Gastrocnemius medialis (tissue), 4 donors: ENCODE measurements around the gene OPCML. TPM values are rescaled to one million over a fixed set of nuclear protein-coding genes. Genes with fewer than 3 reads are reported as not detected.

Source experiments
- ATAC-seq, 2 donors: fragments of 150-250 bp; one replicate each; pipeline ENCODE4 v1.9.1; 2016
- DNase-seq, 2 donors: peaks; one replicate each; pipeline ENCODE4 v3.0.0-alpha.2; 2019
- H3K27ac ChIP-seq, 4 donors: fragments of 200-600 bp; sonication (generic); 1 replicate in 1 of 4; 2 replicates in 3 of 4; pipeline ENCODE4 v1.5.1; 2016 to 2018; ENCODE audit warnings: mild to moderate bottlenecking in 2 of 4, moderate library complexity in 1 of 4
- H3K27me3 ChIP-seq, 3 donors: fragments of 200-600 bp; sonication (generic) in 2 of 3; 1 replicate in 1 of 3; 2 replicates in 2 of 3; pipeline versions ENCODE4 v1.5.1 to v1.6.0; 2016 to 2019; ENCODE audit warnings: mild to moderate bottlenecking in 1 of 3, moderate library complexity in 1 of 3
- H3K36me3 ChIP-seq, 2 donors: fragments of 200-600 bp; sonication (generic) in 1 of 2; one replicate each; pipeline ENCODE4 v1.5.1; 2017 to 2018
- H3K4me1 ChIP-seq, 2 donors: fragments of 200-600 bp; sonication (generic) in 1 of 2; one replicate each; pipeline ENCODE4 v1.5.1; 2016 to 2017; ENCODE audit warnings: mild to moderate bottlenecking in 2 of 2
- H3K4me3 ChIP-seq, 4 donors: fragments of 200-600 bp; sonication (generic) in 3 of 4; 1 replicate in 1 of 4; 2 replicates in 3 of 4; pipeline ENCODE4 v1.5.1; 2016 to 2019; ENCODE audit warnings: mild to moderate bottlenecking in 2 of 4
- H3K9me3 ChIP-seq, 3 donors: fragments of 200-600 bp; sonication (generic) in 2 of 3; 1 replicate in 1 of 3; 2 replicates in 2 of 3; pipeline ENCODE4 v1.5.1; 2016 to 2019
- POLR2A ChIP-seq, 2 donors: fragments of 450-650 bp; IDR thresholded peaks; one replicate each; pipeline ENCODE4 v1.6.1; 2017; ENCODE audit warnings: antibody characterized with exemption in 2 of 2, mild to moderate bottlenecking in 2 of 2, moderate library complexity in 2 of 2
- in situ Hi-C, 4 donors: fragments of 200-750 bp; cut with MboI; loops; one replicate each; pipeline versions ENCODE4 v1.15.0 to v1.8.0; 2017; ENCODE audit warnings: low sequenced_read_pairs in 4 of 4
- intact Hi-C: fragments of 100-400 bp; cut with DNase I; formaldehyde crosslinking; loops from one replicate; pipeline ENCODE4 v1.15.1; 2023; ENCODE audit warnings: low total_unique reads
- total RNA-seq, 4 donors: library from RNA; depleted of rRNA; stranded (reverse); fragments of >200 nt; gene quantifications; one replicate each; pipeline versions ENCODE4 v1.1.0 to v1.2.3, GENCODE V29; 2016
- TF ChIP-seq, protein P1 (sequence below), 5 experiments: fragments of 450-650 bp in 3 of 5; fragments of 200-600 bp in 2 of 5; sonication (generic) in 2 of 5; IDR thresholded peaks in 4 of 5; conservative IDR thresholded peaks in 1 of 5; 1 replicate in 4 of 5; 2 replicates in 1 of 5; pipeline ENCODE4 v1.5.1; 2016 to 2019; ENCODE audit warnings: antibody characterized with exemption in 5 of 5, mild to moderate bottlenecking in 3 of 5, moderate library complexity in 3 of 5

The OPCML gene
- total RNA-seq, 4 donors from 2014 or later = not detected

- Histone ChIP-seq H3K27ac (no peak overlapping the region), H3K36me3 (no peaks in the 10 kb centered on the region), H3K9me3 (no peaks in the 10 kb centered on the region), H3K4me1 (no peaks in the 10 kb centered on the region), H3K27me3 (no peaks in the 10 kb centered on the region), H3K4me3 (no peak overlapping the region)
- intact Hi-C loops = no loop called here
- DNase-seq (no peak), ATAC-seq (no peak)
- in situ Hi-C loops = no loop called here
- no peak for TF ChIP-seq POLR2A (IDR thresholded peaks at IDR 0.05)
- TF ChIP-seq, protein P1, sequence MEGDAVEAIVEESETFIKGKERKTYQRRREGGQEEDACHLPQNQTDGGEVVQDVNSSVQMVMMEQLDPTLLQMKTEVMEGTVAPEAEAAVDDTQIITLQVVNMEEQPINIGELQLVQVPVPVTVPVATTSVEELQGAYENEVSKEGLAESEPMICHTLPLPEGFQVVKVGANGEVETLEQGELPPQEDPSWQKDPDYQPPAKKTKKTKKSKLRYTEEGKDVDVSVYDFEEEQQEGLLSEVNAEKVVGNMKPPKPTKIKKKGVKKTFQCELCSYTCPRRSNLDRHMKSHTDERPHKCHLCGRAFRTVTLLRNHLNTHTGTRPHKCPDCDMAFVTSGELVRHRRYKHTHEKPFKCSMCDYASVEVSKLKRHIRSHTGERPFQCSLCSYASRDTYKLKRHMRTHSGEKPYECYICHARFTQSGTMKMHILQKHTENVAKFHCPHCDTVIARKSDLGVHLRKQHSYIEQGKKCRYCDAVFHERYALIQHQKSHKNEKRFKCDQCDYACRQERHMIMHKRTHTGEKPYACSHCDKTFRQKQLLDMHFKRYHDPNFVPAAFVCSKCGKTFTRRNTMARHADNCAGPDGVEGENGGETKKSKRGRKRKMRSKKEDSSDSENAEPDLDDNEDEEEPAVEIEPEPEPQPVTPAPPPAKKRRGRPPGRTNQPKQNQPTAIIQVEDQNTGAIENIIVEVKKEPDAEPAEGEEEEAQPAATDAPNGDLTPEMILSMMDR (IDR thresholded peaks at IDR 0.05 in 4 of 5, conservative IDR thresholded peaks at IDR 0.05 in 1 of 5) = no peak
Observed at GRCh38 chr11:132578580-132578979, 953.7 kb downstream of the OPCML start.

DNA sequence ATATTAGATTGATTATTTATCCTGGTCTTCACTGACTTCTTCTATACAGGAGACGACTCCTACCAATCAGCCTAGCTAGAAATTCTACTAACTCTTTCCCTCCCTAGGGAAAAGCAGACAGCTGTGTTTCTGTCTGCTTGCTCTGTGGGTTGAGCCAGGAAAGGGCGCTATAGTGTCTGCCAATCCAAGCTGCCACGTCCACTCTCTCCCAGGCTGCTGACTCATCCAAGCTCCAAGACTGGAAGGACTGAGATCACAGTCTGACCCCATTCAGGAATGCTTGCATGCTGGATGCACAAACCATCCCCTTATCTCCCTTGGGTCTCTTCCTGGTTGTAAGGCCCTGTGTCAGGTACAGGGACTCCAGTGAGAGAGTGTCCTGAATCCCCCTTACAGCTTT, 955.6 kb downstream of the OPCML start:
- in situ Hi-C loops = no loop called here
- ATAC-seq = no peak
- intact Hi-C loops = no loop called here

DNA sequence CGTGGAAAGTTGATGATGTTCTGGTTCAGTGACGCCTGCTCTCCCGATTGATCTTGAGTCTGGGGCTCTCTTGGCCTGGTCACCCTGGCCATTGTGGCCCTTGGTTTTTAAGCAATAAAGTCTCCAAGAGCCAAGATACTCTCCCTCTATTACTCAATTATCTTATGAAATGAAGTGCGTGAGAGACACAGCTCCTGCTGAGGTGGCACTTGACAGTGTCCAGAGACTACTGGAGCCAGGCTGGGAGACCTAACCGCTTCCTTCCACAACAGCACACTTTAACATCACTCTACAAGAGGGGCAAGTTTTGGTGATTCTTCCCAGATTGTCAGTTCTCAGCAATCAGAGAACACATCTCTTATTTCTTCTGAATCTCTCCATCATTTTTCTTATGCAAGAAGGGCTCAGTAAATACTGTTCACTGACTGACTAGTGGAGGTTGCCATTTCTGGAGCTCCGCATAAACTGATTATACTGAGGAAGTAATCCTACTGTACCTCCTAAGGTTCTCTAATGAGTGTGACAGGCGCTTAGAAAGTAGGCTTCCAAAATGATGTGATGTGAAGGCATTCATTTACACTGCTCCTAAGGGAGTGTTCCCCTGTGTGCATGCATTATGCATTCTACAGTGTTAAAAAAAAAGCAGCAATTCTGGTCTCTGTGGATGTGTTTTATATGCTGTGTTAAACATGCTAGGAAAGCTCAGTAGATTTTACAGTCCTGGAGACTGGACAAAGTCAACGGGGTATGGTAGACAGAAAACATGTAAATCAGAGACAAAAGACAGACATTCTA, 968.0 kb downstream of the OPCML start:
- no peak for ATAC-seq
- H3K36me3 ChIP-seq = no peaks in the 10 kb centered on the region
- intact Hi-C loops = no loop called here
- H3K4me1 ChIP-seq = no peaks in the 10 kb centered on the region
- no peak overlapping the region for H3K4me3 ChIP-seq
- DNase-seq = no peak
- no peak overlapping the region for H3K27ac ChIP-seq
- H3K9me3 ChIP-seq = no peaks in the 10 kb centered on the region
- no peak for TF ChIP-seq POLR2A (IDR thresholded peaks at IDR 0.05)
- TF ChIP-seq, protein P1 (IDR thresholded peaks at IDR 0.05 in 4 of 5, conservative IDR thresholded peaks at IDR 0.05 in 1 of 5) = no peak
- in situ Hi-C loops = no loop called here
- no peaks in the 10 kb centered on the region for H3K27me3 ChIP-seq

More for the DNA sequence above, 955.6 kb downstream of the OPCML start:
- TF ChIP-seq, protein P1 (IDR thresholded peaks at IDR 0.05 in 4 of 5, conservative IDR thresholded peaks at IDR 0.05 in 1 of 5) = no peak
- Histone ChIP-seq H3K4me3 (no peak overlapping the region), H3K27ac (no peak overlapping the region), H3K27me3 (no peaks in the 10 kb centered on the region), H3K36me3 (no peaks in the 10 kb centered on the region), H3K4me1 (no peaks in the 10 kb centered on the region), H3K9me3 (no peaks in the 10 kb centered on the region)
- DNase-seq = no peak

- Histone ChIP-seq H3K4me3 (no peak overlapping the region), H3K4me1 (no peaks in the 10 kb centered on the region), H3K36me3 (no peaks in the 10 kb centered on the region), H3K27me3 (no peaks in the 10 kb centered on the region), H3K27ac (no peak overlapping the region), H3K9me3 (no peaks in the 10 kb centered on the region)
- intact Hi-C loops = no loop called here
- DNase-seq (no peak), ATAC-seq (no peak)
- in situ Hi-C loops = no loop called here
- no peak for TF ChIP-seq POLR2A (IDR thresholded peaks at IDR 0.05)
- TF ChIP-seq, protein P1 (IDR thresholded peaks at IDR 0.05 in 4 of 5, conservative IDR thresholded peaks at IDR 0.05 in 1 of 5) = no peak
Observed at GRCh38 chr11:132563050-132563449, 969.3 kb downstream of the OPCML start.
